A549 treated with RU486 at 1 μM for 4 hours (cell line): ENCODE results near the gene CHAC1. TPM values are rescaled to one million over a fixed set of nuclear protein-coding genes. Genes with fewer than 3 reads are reported as not detected.

Experiments
- total RNA-seq: library from RNA; stranded (reverse); fragments of 200-300 nt; extraction: Qiagen RNA extraction; gene quantifications from 5 replicates; pipeline ENCODE4 v1.2.3, GENCODE V29; 2022; ENCODE audit warnings: low read depth

The CHAC1 gene, protein sequence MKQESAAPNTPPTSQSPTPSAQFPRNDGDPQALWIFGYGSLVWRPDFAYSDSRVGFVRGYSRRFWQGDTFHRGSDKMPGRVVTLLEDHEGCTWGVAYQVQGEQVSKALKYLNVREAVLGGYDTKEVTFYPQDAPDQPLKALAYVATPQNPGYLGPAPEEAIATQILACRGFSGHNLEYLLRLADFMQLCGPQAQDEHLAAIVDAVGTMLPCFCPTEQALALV
- total RNA-seq, result 3.0 to 7.5 TPM (median 4.8 TPM) in 5 replicates

DNA sequence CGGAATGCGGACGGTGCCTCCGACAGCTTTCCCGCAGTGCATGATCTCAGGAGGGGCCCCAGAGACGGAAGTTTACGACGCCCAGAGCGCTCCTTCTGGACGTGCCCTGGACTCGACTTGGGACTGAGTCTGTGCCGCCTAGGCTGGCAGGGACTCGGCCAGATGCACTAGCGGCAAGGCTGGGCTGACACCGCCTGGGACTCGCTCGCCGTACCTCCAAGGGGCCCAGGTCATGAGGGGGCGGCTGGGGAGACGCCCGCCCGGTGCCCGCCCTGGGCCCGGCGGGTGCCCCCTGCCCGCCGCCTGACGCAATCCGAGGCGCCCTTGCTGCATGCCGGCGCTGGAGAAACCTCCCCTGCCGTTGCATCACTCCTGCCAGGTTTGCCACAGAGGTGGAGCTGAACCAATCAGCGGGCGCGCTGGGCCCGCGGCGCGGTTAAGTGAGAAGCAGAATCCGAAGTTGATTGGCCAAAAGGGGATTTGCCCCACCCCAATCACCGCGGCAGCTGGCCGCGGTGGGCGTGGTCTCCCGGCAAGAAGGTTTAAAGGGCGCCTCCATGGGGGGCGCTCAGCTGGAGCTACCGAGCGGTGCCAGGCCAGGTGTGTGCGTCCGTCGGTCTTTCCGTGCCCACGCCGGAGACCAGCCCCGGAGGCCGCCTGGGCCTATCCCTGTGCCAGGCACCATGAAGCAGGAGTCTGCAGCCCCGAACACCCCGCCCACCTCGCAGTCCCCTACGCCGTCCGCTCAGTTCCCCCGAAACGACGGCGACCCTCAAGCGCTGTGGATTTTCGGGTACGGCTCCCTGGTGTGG is at the start of gene CHAC1:
TSS of gene CHAC1 (plus strand) at position 571 of the 812 bp plus-strand sequence. CDS start at position 684, 113 bp downstream.

DNA sequence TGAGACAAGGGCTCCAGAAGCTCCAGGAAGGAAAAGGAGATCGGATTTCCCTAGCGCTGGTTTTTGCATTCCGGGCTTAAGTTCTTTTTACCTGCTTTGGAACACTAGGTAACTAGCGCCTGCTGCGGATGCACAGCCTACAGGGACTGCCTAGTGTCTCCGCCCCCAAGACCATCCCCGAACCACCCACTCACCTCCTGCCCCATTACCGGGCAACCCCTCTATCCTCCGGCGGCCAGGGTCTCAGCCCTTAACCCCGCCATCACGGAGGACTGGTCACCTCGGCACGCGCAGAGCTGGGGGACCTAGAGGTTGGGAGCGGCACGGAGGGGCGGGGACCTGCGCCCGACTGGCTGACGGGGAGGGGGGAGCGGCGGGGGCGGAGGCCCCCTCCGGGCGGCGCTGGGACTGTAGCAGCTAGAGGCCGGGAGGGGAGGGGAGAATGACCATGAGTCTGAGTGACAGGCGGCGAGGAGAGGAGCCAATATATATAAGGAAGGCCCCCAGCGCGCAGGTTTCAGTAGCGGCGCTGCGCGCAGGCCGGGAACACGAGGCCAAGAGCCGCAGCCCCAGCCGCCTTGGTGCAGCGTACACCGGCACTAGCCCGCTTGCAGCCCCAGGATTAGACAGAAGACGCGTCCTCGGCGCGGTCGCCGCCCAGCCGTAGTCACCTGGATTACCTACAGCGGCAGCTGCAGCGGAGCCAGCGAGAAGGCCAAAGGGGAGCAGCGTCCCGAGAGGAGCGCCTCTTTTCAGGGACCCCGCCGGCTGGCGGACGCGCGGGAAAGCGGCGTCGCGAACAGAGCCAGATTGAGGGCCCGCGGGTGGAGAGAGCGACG is 24.2 kb upstream of the CHAC1 start, which contains the start of gene DLL4:
TSS of gene DLL4 (plus strand) at position 520 of the 839 bp plus-strand sequence. CDS start 329 bp downstream, outside the sequence.

Other genes starting within 250 kb of the CHAC1 start
- 20.9 to 25.4 TPM (median 22.6 TPM) in 5 replicates for gene RMDN3, start 198.2 kb upstream of the CHAC1 start, total RNA-seq
- 6.1 to 11.0 TPM (median 6.7 TPM) in 5 replicates for gene GCHFR, start 189.4 kb upstream of the CHAC1 start, total RNA-seq
- 0.05 to 0.10 TPM (median 0.07 TPM) in 4 of 5 replicates, not detected in the other for gene C15orf62, start 183.5 kb upstream of the CHAC1 start, total RNA-seq
- 16.3 to 19.4 TPM (median 18.7 TPM) in 5 replicates for gene ZFYVE19, start 146.4 kb upstream of the CHAC1 start, total RNA-seq
- 21.9 to 28.6 TPM (median 27.2 TPM) in 5 replicates for gene DNAJC17, start 146.0 kb upstream of the CHAC1 start, total RNA-seq
- 0.28 to 0.38 TPM in 2 of 5 replicates, not detected in the others for gene PPP1R14D, start 124.8 kb upstream of the CHAC1 start, total RNA-seq
- gene SPINT1, start 109.4 kb upstream of the CHAC1 start, total RNA-seq, result 0.87 to 1.5 TPM (median 1.1 TPM) in 5 replicates
- 4.7 to 7.6 TPM (median 6.4 TPM) in 5 replicates for gene RHOV, start 79.2 kb upstream of the CHAC1 start, total RNA-seq
- gene VPS18, start 59.0 kb upstream of the CHAC1 start, total RNA-seq, result 19.3 to 25.4 TPM (median 23.0 TPM) in 5 replicates
- gene DLL4, start 24.1 kb upstream of the CHAC1 start, total RNA-seq, result 0.35 to 0.81 TPM (median 0.67 TPM) in 5 replicates
- 10.9 to 17.3 TPM (median 13.6 TPM) in 5 replicates for gene INO80, start 162.8 kb downstream of the CHAC1 start, total RNA-seq